Measurements from ENCODE around the gene FADS1. TPM values are rescaled to one million over a fixed set of nuclear protein-coding genes. Genes with fewer than 3 reads are reported as not detected.

FADS1 gene
- total RNA-seq, 1 experiment from 2014 or later: 55.0 TPM

GRCh38 chr11:61756147-61756451, 60.7 kb downstream of the FADS1 start:
- DNase-seq (ENCODE audit: low read depth): no peak
- in situ Hi-C loops (cut with HindIII; ENCODE audit: low pct_unique_long_range_greater_than_20kb, low sequenced_read_pairs): no loop called here

- in situ Hi-C loops (cut with HindIII; ENCODE audit: low pct_unique_long_range_greater_than_20kb, low sequenced_read_pairs): no loop called here
- no peak for DNase-seq (ENCODE audit: low read depth)
Observed at GRCh38 chr11:61754534-61755482, 62.0 kb downstream of the FADS1 start.

- in situ Hi-C loops (cut with HindIII; ENCODE audit: low pct_unique_long_range_greater_than_20kb, low sequenced_read_pairs): no loop called here
Observed at GRCh38 chr11:61753672-61754071, 63.1 kb downstream of the FADS1 start.

GRCh38 chr11:61752925-61753521, 63.8 kb downstream of the FADS1 start:
- in situ Hi-C loops (cut with HindIII; ENCODE audit: low pct_unique_long_range_greater_than_20kb, low sequenced_read_pairs): no loop called here
- DNase-seq (ENCODE audit: low read depth): no peak

More at GRCh38 chr11:61753672-61754071, 63.1 kb downstream of the FADS1 start:
- DNase-seq (ENCODE audit: low read depth): no peak

GRCh38 chr11:61752117-61752924, 64.5 kb downstream of the FADS1 start, which contains the start of gene MYRF:
TSS of gene MYRF (plus strand) at chr11:61752636. CDS start at chr11:61752745, 109 bp downstream.
- DNase-seq (ENCODE audit: low read depth): no peak
- in situ Hi-C loops (cut with HindIII; ENCODE audit: low pct_unique_long_range_greater_than_20kb, low sequenced_read_pairs): no loop called here

- in situ Hi-C loops (cut with HindIII; ENCODE audit: low pct_unique_long_range_greater_than_20kb, low sequenced_read_pairs): no loop called here
- no peak for DNase-seq (ENCODE audit: low read depth)
Observed at GRCh38 chr11:61751384-61751783, 65.4 kb downstream of the FADS1 start.

- DNase-seq (ENCODE audit: low read depth): no peak
- in situ Hi-C loops (cut with HindIII; ENCODE audit: low pct_unique_long_range_greater_than_20kb, low sequenced_read_pairs): no loop called here
Observed at GRCh38 chr11:61750631-61751273, 66.1 kb downstream of the FADS1 start.

Other genes with a start within 250 kb of the FADS1 start
- gene SYT7, start 235.9 kb downstream of the FADS1 start, total RNA-seq (2014; rRNA removed; shearing (Covaris generic); ENCODE audit: low replicate concordance): 0.41 and 2.0 TPM in 2 replicates
- 0.74 and 2.4 TPM in 2 replicates for gene DAGLA, start 136.6 kb downstream of the FADS1 start, total RNA-seq (2014; rRNA removed; shearing (Covaris generic); ENCODE audit: low replicate concordance)
- 2.5 and 7.4 TPM in 2 replicates for gene MYRF, start 64.4 kb downstream of the FADS1 start, total RNA-seq (2014; rRNA removed; shearing (Covaris generic); ENCODE audit: low replicate concordance)
- gene TMEM258, start 24.4 kb downstream of the FADS1 start, total RNA-seq (2014; rRNA removed; shearing (Covaris generic); ENCODE audit: low replicate concordance): 61.3 and 85.2 TPM in 2 replicates
- gene FEN1, start 24.1 kb downstream of the FADS1 start, total RNA-seq (2014; rRNA removed; shearing (Covaris generic); ENCODE audit: low replicate concordance): 61.0 and 66.9 TPM in 2 replicates
- 5.7 and 8.6 TPM in 2 replicates for gene FADS2, start 11.3 kb upstream of the FADS1 start, total RNA-seq (2014; rRNA removed; shearing (Covaris generic); ENCODE audit: low replicate concordance)
- 86.2 and 95.6 TPM in 2 replicates for gene FADS3, start 74.5 kb upstream of the FADS1 start, total RNA-seq (2014; rRNA removed; shearing (Covaris generic); ENCODE audit: low replicate concordance)
- gene RAB3IL1, start 100.6 kb upstream of the FADS1 start, total RNA-seq (2014; rRNA removed; shearing (Covaris generic); ENCODE audit: low replicate concordance): 7.5 and 9.6 TPM in 2 replicates
- not detected in 2 replicates for gene BEST1, start 133.3 kb upstream of the FADS1 start, total RNA-seq (2014; rRNA removed; shearing (Covaris generic); ENCODE audit: low replicate concordance)
- 2,721 and 2,840 TPM in 2 replicates for gene FTH1, start 150.6 kb upstream of the FADS1 start, total RNA-seq (2014; rRNA removed; shearing (Covaris generic); ENCODE audit: low replicate concordance)